LNCaP clone FGC (cell line): ENCODE results near the gene IRX4.

Experiments used
- DNase-seq: peaks from one replicate; pipeline ENCODE4 v3.0.0-alpha.2; 2011; ENCODE audit warnings: low read depth
- H3K4me3 ChIP-seq: 2 replicates; pipeline ENCODE4 v1.5.1; 2011; ENCODE audit warnings: mild to moderate bottlenecking, low read depth, low read length, control low read depth
- CTCF ChIP-seq: IDR thresholded peaks from 2 replicates; pipeline ENCODE4 v1.5.1; 2012; ENCODE audit warnings: mild to moderate bottlenecking; ENCODE audit not compliant: control insufficient read depth, insufficient read depth; ENCODE audit errors: extremely low read depth

Gene IRX4

GRCh38 chr5:1926071-1926440 is 43.3 kb upstream of the IRX4 start:
- no peak for DNase-seq
- no peak for TF ChIP-seq CTCF
- H3K4me3 ChIP-seq: no peak overlapping the region

- TF ChIP-seq CTCF: no peak
- no peak overlapping the region for H3K4me3 ChIP-seq
- no peak for DNase-seq
Observed at GRCh38 chr5:1925111-1926070, 42.7 kb upstream of the IRX4 start.

GRCh38 chr5:1923766-1924165 is 41.0 kb upstream of the IRX4 start:
- no peak overlapping the region for H3K4me3 ChIP-seq
- no peak for TF ChIP-seq CTCF
- no peak for DNase-seq

GRCh38 chr5:1923341-1923740 is 40.6 kb upstream of the IRX4 start:
- TF ChIP-seq CTCF: no peak
- no peak overlapping the region for H3K4me3 ChIP-seq
- no peak for DNase-seq

- no peak for DNase-seq
- no peak for TF ChIP-seq CTCF
- no peak overlapping the region for H3K4me3 ChIP-seq
Observed at GRCh38 chr5:1921711-1922110, 39.0 kb upstream of the IRX4 start.

- no peak for TF ChIP-seq CTCF
- DNase-seq: no peak
- no peak overlapping the region for H3K4me3 ChIP-seq
Observed at GRCh38 chr5:1919750-1920149, 37.0 kb upstream of the IRX4 start.

GRCh38 chr5:1919209-1919566 is 36.5 kb upstream of the IRX4 start:
- no peak overlapping the region for H3K4me3 ChIP-seq
- DNase-seq: no peak
- TF ChIP-seq CTCF: no peak
